LHCN-M2 (cell line): Measurements from ENCODE around the gene SKAP1. TPM values are rescaled to one million over a fixed set of nuclear protein-coding genes. Genes with fewer than 3 reads are reported as not detected.
"Not testable (repeated sequence)": the region's sequence is repeated elsewhere in the genome, so short reads cannot be mapped to it uniquely, and the experiment has no call there.

Source experiments
- DNase-seq: peaks from one replicate; pipeline ENCODE4 v3.0.0-alpha.2; 2012; ENCODE audit warnings: low read depth
- total RNA-seq: library from RNA; depleted of rRNA; stranded (reverse); fragments of >200 nt; gene quantifications from 2 replicates; pipeline ENCODE4 v1.2.3, GENCODE V29; 2014

Gene SKAP1
- total RNA-seq, 1 experiment from 2014 or later: 0.17 TPM

- no peak for DNase-seq
Measured at GRCh38 chr17:48373130-48373830, 56.7 kb downstream of the SKAP1 start.

- DNase-seq: not testable (repeated sequence)
Measured at GRCh38 chr17:48368967-48369366, 61.0 kb downstream of the SKAP1 start.

- DNase-seq: no peak
Measured at GRCh38 chr17:48368352-48368908, 61.6 kb downstream of the SKAP1 start.

GRCh38 chr17:48363161-48363560 is 66.9 kb downstream of the SKAP1 start:
- no peak for DNase-seq

GRCh38 chr17:48360861-48361633 is 69.0 kb downstream of the SKAP1 start:
- DNase-seq: not testable (repeated sequence)

GRCh38 chr17:48357779-48358602 is 72.0 kb downstream of the SKAP1 start:
- DNase-seq: peak; percentile 49

GRCh38 chr17:48356866-48357265 is 73.1 kb downstream of the SKAP1 start:
- DNase-seq: no peak

GRCh38 chr17:48352630-48353029 is 77.4 kb downstream of the SKAP1 start:
- peak; percentile 28 for DNase-seq

- DNase-seq: peak; percentile 64
Measured at GRCh38 chr17:48351911-48352332, 78.1 kb downstream of the SKAP1 start.

- no peak for DNase-seq
Measured at GRCh38 chr17:48348352-48348751, 81.7 kb downstream of the SKAP1 start.

GRCh38 chr17:48347177-48347576 is 82.8 kb downstream of the SKAP1 start:
- no peak for DNase-seq

GRCh38 chr17:48344251-48344650 is 85.8 kb downstream of the SKAP1 start:
- no peak for DNase-seq

- no peak for DNase-seq
Measured at GRCh38 chr17:48340916-48341315, 89.1 kb downstream of the SKAP1 start.

- no peak for DNase-seq
Measured at GRCh38 chr17:48338720-48339119, 91.3 kb downstream of the SKAP1 start.

GRCh38 chr17:48337903-48338302 is 92.1 kb downstream of the SKAP1 start:
- DNase-seq: not testable (repeated sequence)

- no peak for DNase-seq
Measured at GRCh38 chr17:48336986-48337385, 93.0 kb downstream of the SKAP1 start.

- DNase-seq: peak; percentile 88
Measured at GRCh38 chr17:48335858-48336500, 94.0 kb downstream of the SKAP1 start.

GRCh38 chr17:48335146-48335784 is 94.7 kb downstream of the SKAP1 start:
- no peak for DNase-seq

- DNase-seq: peak; percentile 81
Measured at GRCh38 chr17:48333034-48333530, 96.9 kb downstream of the SKAP1 start.

- no peak for DNase-seq
Measured at GRCh38 chr17:48330887-48331286, 99.1 kb downstream of the SKAP1 start.
